GM18951 (cell line): Measurements from ENCODE around the gene CAPN3.

ENCODE experiments used
- POLR2A ChIP-seq: IDR thresholded peaks from 4 replicates; pipeline ENCODE4 v1.6.1; 2011; ENCODE audit warnings: mild to moderate bottlenecking; ENCODE audit not compliant: insufficient read length, insufficient read depth; ENCODE audit errors: extremely low read depth
- in situ Hi-C: fragments of 300-500 bp; cut with MboI; formaldehyde crosslinking; loops from one replicate; pipeline ENCODE4 v1.12.0; 2022; ENCODE audit warnings: low sequenced_read_pairs, mixed read lengths, inconsistent platforms; ENCODE audit not compliant: unreplicated experiment

CAPN3 gene

GRCh38 chr15:42457445-42458442 is 98.4 kb downstream of the CAPN3 start:
- no peak for TF ChIP-seq POLR2A
- in situ Hi-C loops: no loop called here

DNA sequence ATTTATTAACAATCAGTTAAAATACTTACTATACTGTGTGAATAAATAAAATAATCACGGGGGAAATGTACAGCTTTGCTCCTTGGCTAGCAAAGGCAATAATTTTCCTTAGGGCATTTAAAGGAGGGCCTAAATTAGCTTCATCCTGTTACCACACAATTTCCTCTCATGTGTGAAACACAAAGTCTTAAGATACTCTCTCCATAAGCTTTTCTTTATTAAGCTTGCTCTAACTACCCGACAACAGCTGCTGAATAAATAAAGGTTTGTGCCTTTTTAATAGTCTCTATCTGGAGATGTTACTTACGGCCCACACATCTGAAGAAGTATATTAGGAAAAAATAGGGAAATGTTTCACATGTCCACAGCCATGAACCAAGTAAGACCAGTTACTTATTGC is 102.0 kb downstream of the CAPN3 start:
- TF ChIP-seq POLR2A: no peak
- in situ Hi-C loops: no loop called here
